GM10248 (cell line): ENCODE results near the gene TRAPPC8.

Source experiments
- CTCF ChIA-PET: fragments of 300-600 bp; sonication (Branson Sonifier 250); formaldehyde crosslinking; extraction: SDS; loops from one replicate; lab custom pipeline; 2021; ENCODE audit warnings: antibody characterized with exemption; lab: Yijun Ruan, JAX
- POLR2A ChIA-PET: fragments of 350-650 bp; sonication (Branson Sonifier 250); formaldehyde crosslinking; extraction: SDS; loops from one replicate; lab custom pipeline; 2020; ENCODE audit warnings: antibody characterized with exemption; lab: Yijun Ruan, JAX
- DNase-seq: peaks from one replicate; pipeline ENCODE4 v3.0.0; 2012; ENCODE audit errors: extremely low spot score
- CTCF ChIP-seq: IDR thresholded peaks from 2 replicates; pipeline ENCODE4 v1.5.1; 2012; ENCODE audit warnings: mild to moderate bottlenecking, low read depth; ENCODE audit errors: extremely low read depth, missing control alignments, control extremely low read depth

Gene TRAPPC8

GRCh38 chr18:31876707-31877106 is 66.2 kb downstream of the TRAPPC8 start:
- ChIA-PET CTCF (interaction anchor here (1.0 kb wide), 1 partner anchor 18 kb away, joined by 3 read pairs; no protein-coding TSS in a partner anchor), POLR2A (no interaction called here)
- no peak for TF ChIP-seq CTCF
- no peak for DNase-seq

GRCh38 chr18:31875301-31875700 is 67.6 kb downstream of the TRAPPC8 start:
- ChIA-PET POLR2A (interaction anchor here (0.6 kb wide), 1 partner anchor 191 kb away, joined by 5 read pairs; the partner anchor contains the start of gene B4GALT6), CTCF (no interaction called here)
- DNase-seq, result no peak
- no peak for TF ChIP-seq CTCF

GRCh38 chr18:31863103-31863502 is 79.8 kb downstream of the TRAPPC8 start:
- ChIA-PET POLR2A (no interaction called here), CTCF (no interaction called here)
- DNase-seq, result no peak
- TF ChIP-seq CTCF, result no peak

GRCh38 chr18:31860488-31860887 is 82.4 kb downstream of the TRAPPC8 start:
- CTCF ChIA-PET, result interaction anchor here (0.8 to 2.9 kb wide), 3 partner anchors 10 to 12 kb away, joined by 3 to 9 read pairs (median 3); no protein-coding TSS in a partner anchor
- no peak for TF ChIP-seq CTCF
- no peak for DNase-seq
- POLR2A ChIA-PET, result no interaction called here

- no peak for TF ChIP-seq CTCF
- ChIA-PET CTCF (interaction anchor here (1.4 kb wide), 1 partner anchor 8 kb away, joined by 5 read pairs; no protein-coding TSS in a partner anchor), POLR2A (no interaction called here)
- no peak for DNase-seq
Measured at GRCh38 chr18:31857526-31858106, 85.3 kb downstream of the TRAPPC8 start.

GRCh38 chr18:31850844-31851243 is 92.1 kb downstream of the TRAPPC8 start:
- ChIA-PET CTCF (interaction anchor here (1.0 to 1.4 kb wide), 3 partner anchors 15 to 128 kb away, joined by 3 to 4 read pairs (median 3); no protein-coding TSS in a partner anchor), POLR2A (no interaction called here)
- DNase-seq, result no peak
- no peak for TF ChIP-seq CTCF

- POLR2A ChIA-PET, result no interaction called here
- CTCF ChIA-PET, result interaction anchor here (1.2 kb wide), 1 partner anchor 19 kb away, joined by 3 read pairs; no protein-coding TSS in a partner anchor
- DNase-seq, result no peak
- TF ChIP-seq CTCF, result no peak
Measured at GRCh38 chr18:31840499-31840898, 102.4 kb downstream of the TRAPPC8 start.
